Panc1 (cell line): ENCODE measurements around the gene NUDT9.

Experiments
- CTCF ChIP-seq: fragments of 450-650 bp; IDR thresholded peaks from 2 replicates; pipeline ENCODE4 v1.5.1; 2017; ENCODE audit warnings: mild to moderate bottlenecking
- POLR2AphosphoS5 ChIP-seq: IDR thresholded peaks from 2 replicates; pipeline ENCODE4 v1.6.1; 2012; ENCODE audit warnings: mild to moderate bottlenecking, low read depth, low read length, moderate library complexity
- TCF7L2 ChIP-seq: IDR thresholded peaks from 2 replicates; pipeline ENCODE4 v1.6.1; 2011; ENCODE audit warnings: mild to moderate bottlenecking, low read depth, low read length, inconsistent platforms

DNA sequence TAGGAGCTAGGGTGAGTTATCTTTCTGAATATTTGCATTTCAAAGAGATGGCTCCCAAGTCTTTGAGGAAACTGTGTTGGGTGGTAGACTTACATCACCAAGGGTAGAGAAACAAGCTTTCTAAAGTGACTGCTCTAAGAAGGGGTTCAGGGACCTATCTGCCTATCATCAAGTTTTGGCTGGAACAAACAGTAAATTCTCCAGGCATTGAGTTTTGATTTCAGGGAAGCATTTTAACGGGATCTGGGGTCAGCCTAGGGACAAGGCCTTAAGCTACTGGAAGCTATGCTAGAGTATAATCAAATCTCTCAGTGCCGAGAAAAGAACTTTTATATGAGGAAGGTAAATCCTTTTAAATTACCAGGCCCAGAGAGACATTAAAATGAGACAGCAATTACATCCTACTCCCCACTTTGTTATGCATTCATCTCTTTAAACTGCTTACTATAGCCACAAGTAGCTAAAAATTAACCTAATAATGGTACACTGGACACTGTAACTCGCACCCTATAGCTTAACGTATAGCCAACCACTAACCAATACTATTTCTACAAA is 2.0 kb upstream of the NUDT9 start:
- TF ChIP-seq CTCF (no peak), TCF7L2 (0 out of 2 replicates have a peak, but pooled peaks have one; percentile 15), POLR2AphosphoS5 (no peak)
